ENCODE measurements around the gene MEI4.

The MEI4 gene

DNA sequence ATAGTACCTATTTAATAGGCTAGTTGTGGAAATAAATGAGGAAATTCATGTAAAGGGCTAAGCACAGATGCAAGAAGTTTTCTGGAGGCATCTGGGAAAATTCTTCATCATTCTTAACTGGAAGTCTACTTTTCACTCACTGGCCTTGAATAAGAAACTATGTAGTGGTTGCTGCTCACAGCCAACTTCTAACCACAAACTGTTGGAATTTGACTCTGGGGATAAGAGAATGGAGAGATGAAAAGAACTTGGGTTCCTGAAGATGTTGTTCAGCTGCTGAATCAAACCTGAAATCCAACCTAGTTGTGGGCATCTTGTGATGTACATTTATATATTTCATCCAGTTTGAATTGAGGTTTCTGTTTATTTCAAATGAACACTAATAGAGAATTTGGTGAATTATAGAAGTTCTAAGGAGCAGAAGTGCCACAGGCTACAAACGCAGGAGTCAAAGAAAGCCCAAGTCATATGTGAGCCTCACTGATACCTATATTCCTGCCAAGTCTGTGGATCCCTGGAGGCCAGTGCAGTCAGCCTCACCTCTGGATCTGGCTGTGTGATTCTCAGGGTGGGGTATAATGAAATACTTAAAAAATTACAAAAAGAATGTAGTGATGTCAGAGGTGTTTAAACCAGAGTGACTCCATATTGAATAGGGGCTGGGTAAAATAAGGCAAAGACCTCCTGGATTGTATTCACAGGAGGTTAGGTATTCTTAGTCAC, 18.7 kb upstream of the MEI4 start:
- H3K36me3 ChIP-seq (ENCODE audit: insufficient read depth, low read length), result no peaks in the 10 kb centered on the region
- no peaks in the 10 kb centered on the region for H4K20me1 ChIP-seq (ENCODE audit: insufficient read depth, low read length)
- ATAC-seq (ENCODE audit: insufficient read depth, low read depth) (no peak), DNase-seq (no peak)
- H3K9me3 ChIP-seq (ENCODE audit: insufficient read depth, low read length, severe bottlenecking), result no peaks in the 10 kb centered on the region
- H3K4me2 ChIP-seq (ENCODE audit: insufficient read depth, low read length), result no peak overlapping the region
- H3K27me3 ChIP-seq (ENCODE audit: insufficient read depth, low read length, poor library complexity), result no peaks in the 10 kb centered on the region
- H2AFZ ChIP-seq (ENCODE audit: low read depth, low read length), result no peak overlapping the region
- H3K79me2 ChIP-seq (ENCODE audit: insufficient read depth, low read length), result no peaks in the 10 kb centered on the region
- no peak overlapping the region for H3K4me3 ChIP-seq (ENCODE audit: low read depth in 1 of 2, low read length in 2 of 2)
- TF ChIP-seq CTCF (IDR thresholded peaks at IDR 0.05; ENCODE audit: borderline replicate concordance, extremely low read depth, low read length, poor library complexity, severe bottlenecking) (no peak), EZH2 (IDR thresholded peaks at IDR 0.05; ENCODE audit: borderline replicate concordance, low read depth, low read length, severe bottlenecking) (no peak)
- H3K27ac ChIP-seq (ENCODE audit: low read length), result no peak overlapping the region
- H3K4me1 ChIP-seq (ENCODE audit: insufficient read depth, low read length), result no peaks in the 10 kb centered on the region
- no peak overlapping the region for H3K9ac ChIP-seq (ENCODE audit: low read depth, low read length)

GRCh38 chr6:77638129-77638830, 14.6 kb upstream of the MEI4 start:
- TF ChIP-seq CTCF (IDR thresholded peaks at IDR 0.05; ENCODE audit: borderline replicate concordance, extremely low read depth, low read length, poor library complexity, severe bottlenecking) (no peak), EZH2 (IDR thresholded peaks at IDR 0.05; ENCODE audit: borderline replicate concordance, low read depth, low read length, severe bottlenecking) (no peak)
- DNase-seq (no peak), ATAC-seq (ENCODE audit: insufficient read depth, low read depth) (no peak)
- Histone ChIP-seq H3K36me3 (ENCODE audit: insufficient read depth, low read length) (no peaks in the 10 kb centered on the region), H2AFZ (ENCODE audit: low read depth, low read length) (no peak overlapping the region), H3K9me3 (ENCODE audit: insufficient read depth, low read length, severe bottlenecking) (no peaks in the 10 kb centered on the region), H3K27me3 (ENCODE audit: insufficient read depth, low read length, poor library complexity) (no peaks in the 10 kb centered on the region), H3K4me1 (ENCODE audit: insufficient read depth, low read length) (no peaks in the 10 kb centered on the region), H3K79me2 (ENCODE audit: insufficient read depth, low read length) (no peaks in the 10 kb centered on the region), H3K4me2 (ENCODE audit: insufficient read depth, low read length) (no peak overlapping the region), H3K9ac (ENCODE audit: low read depth, low read length) (no peak overlapping the region), H3K4me3 (ENCODE audit: low read depth in 1 of 2, low read length in 2 of 2) (no peak overlapping the region), H3K27ac (ENCODE audit: low read length) (no peak overlapping the region), H4K20me1 (ENCODE audit: insufficient read depth, low read length) (no peaks in the 10 kb centered on the region)

DNA sequence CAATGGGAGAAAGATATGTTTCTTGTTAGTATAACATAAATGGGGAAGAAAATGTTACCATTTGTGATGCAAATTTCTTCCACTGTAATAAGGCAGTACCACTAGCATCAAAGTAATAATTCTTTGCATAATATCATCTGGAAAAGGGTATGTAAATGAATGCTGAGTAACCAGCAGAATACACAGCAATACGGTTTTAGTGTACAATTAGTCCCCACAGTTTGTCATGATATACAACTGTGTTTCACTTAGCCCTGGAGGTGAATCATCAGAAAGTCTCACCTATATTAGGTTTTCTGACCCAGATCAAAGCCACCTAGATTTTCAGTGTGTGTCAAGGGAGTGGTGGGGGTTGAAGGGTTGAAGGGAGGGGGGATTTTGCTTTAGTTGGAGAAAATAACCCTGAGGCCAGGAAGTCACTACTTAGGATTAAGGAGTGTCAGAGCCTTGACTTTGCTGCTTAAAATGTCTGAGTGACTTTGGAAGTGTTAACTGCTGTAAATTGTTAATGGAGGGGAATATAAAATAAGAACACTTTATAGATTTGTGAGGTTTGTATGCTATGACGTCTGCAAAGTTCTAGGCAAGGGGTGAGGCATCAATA, 8.6 kb upstream of the MEI4 start:
- Histone ChIP-seq H3K9me3 (ENCODE audit: insufficient read depth, low read length, severe bottlenecking) (no peaks in the 10 kb centered on the region), H4K20me1 (ENCODE audit: insufficient read depth, low read length) (no peaks in the 10 kb centered on the region), H3K4me1 (ENCODE audit: insufficient read depth, low read length) (no peaks in the 10 kb centered on the region), H3K36me3 (ENCODE audit: insufficient read depth, low read length) (no peaks in the 10 kb centered on the region), H3K4me2 (ENCODE audit: insufficient read depth, low read length) (no peak overlapping the region), H3K4me3 (ENCODE audit: low read depth in 1 of 2, low read length in 2 of 2) (no peak overlapping the region), H2AFZ (ENCODE audit: low read depth, low read length) (no peak overlapping the region), H3K79me2 (ENCODE audit: insufficient read depth, low read length) (no peaks in the 10 kb centered on the region), H3K27ac (ENCODE audit: low read length) (no peak overlapping the region), H3K27me3 (ENCODE audit: insufficient read depth, low read length, poor library complexity) (no peaks in the 10 kb centered on the region), H3K9ac (ENCODE audit: low read depth, low read length) (no peak overlapping the region)
- ATAC-seq (ENCODE audit: insufficient read depth, low read depth) (no peak), DNase-seq (no peak)
- TF ChIP-seq CTCF (IDR thresholded peaks at IDR 0.05; ENCODE audit: borderline replicate concordance, extremely low read depth, low read length, poor library complexity, severe bottlenecking) (no peak), EZH2 (IDR thresholded peaks at IDR 0.05; ENCODE audit: borderline replicate concordance, low read depth, low read length, severe bottlenecking) (no peak)
